IMR-90 (cell line): Measurements from ENCODE around the gene PIN4. TPM values are rescaled to one million over a fixed set of nuclear protein-coding genes. Genes with fewer than 3 reads are reported as not detected.

ENCODE experiments used
- ATAC-seq: fragments of 200-7000 bp; cut with Tn5 transposase; 2 replicates; pipeline ENCODE4 v1.9.1; 2020; ENCODE audit warnings: low read depth, mild to moderate bottlenecking, moderate library complexity
- BruUV-seq: library from RNA; stranded (reverse); fragments of 400-500 nt; replicated peaks from 2 replicates; lab custom pipeline; 2021; lab: Mats Ljungman, UMichigan
- CTCF ChIA-PET: fragments of 300-600 bp; formaldehyde crosslinking; extraction: SDS; loops from one replicate; lab custom pipeline; 2021; ENCODE audit warnings: antibody characterized with exemption; lab: Yijun Ruan, JAX
- POLR2A ChIA-PET: fragments of 300-600 bp; sonication (Branson Sonifier 250); formaldehyde crosslinking; loops from one replicate; lab custom pipeline; 2022; ENCODE audit warnings: antibody characterized with exemption; ENCODE audit not compliant: unreplicated experiment; lab: Charles Lee
- DNase-seq: peaks from one replicate; pipeline ENCODE4 v3.0.0; 2013
- H2AFZ ChIP-seq: replicated peaks from 2 replicates; pipeline ENCODE3; 2013; ENCODE audit warnings: low read length, mild to moderate bottlenecking; ENCODE audit not compliant: poor library complexity
- H2AK5ac ChIP-seq: 2 replicates; pipeline ENCODE4 v1.6.1; 2013; ENCODE audit warnings: low read depth, low read length, inconsistent platforms
- H2AK9ac ChIP-seq: replicated peaks from 2 replicates; pipeline ENCODE3; 2013; ENCODE audit warnings: mild to moderate bottlenecking, low read depth, low read length, moderate library complexity; ENCODE audit not compliant: poor library complexity
- H2BK120ac ChIP-seq: 2 replicates; pipeline ENCODE4 v1.6.1; 2013; ENCODE audit warnings: low read depth, low read length, inconsistent platforms
- H2BK15ac ChIP-seq: 3 replicates; pipeline ENCODE4 v1.6.1; 2013; ENCODE audit warnings: low read depth, low read length, inconsistent platforms
- H2BK20ac ChIP-seq: 2 replicates; pipeline ENCODE4 v1.6.1; 2013; ENCODE audit warnings: low read depth, mild to moderate bottlenecking, inconsistent platforms, low read length, moderate library complexity
- H2BK5ac ChIP-seq: 2 replicates; pipeline ENCODE4 v1.6.1; 2013; ENCODE audit warnings: mild to moderate bottlenecking, low read depth, low read length, inconsistent platforms; ENCODE audit not compliant: poor library complexity, severe bottlenecking
- H3K14ac ChIP-seq: replicated peaks from 2 replicates; pipeline ENCODE4 v1.6.1; 2013; ENCODE audit warnings: low read depth, low read length, inconsistent platforms
- H3K18ac ChIP-seq: 2 replicates; pipeline ENCODE4 v1.6.1; 2013; ENCODE audit warnings: low read depth, low read length, control low read depth
- H3K23ac ChIP-seq: 2 replicates; pipeline ENCODE4 v1.6.1; 2013; ENCODE audit warnings: low read depth, low read length, inconsistent platforms
- H3K27ac ChIP-seq: 2 replicates; pipeline ENCODE4 v1.5.1; 2013; ENCODE audit warnings: mild to moderate bottlenecking, control low read depth, low read length; ENCODE audit not compliant: insufficient read depth
- H3K27me3 ChIP-seq: 2 replicates; pipeline ENCODE4 v1.6.1; 2013; ENCODE audit warnings: low read length; ENCODE audit not compliant: control insufficient read depth, insufficient read depth
- H3K36me3 ChIP-seq: 2 replicates; pipeline ENCODE4 v1.6.1; 2013; ENCODE audit warnings: low read length, mixed read lengths; ENCODE audit not compliant: control insufficient read depth, insufficient read depth
- H3K4ac ChIP-seq: 2 replicates; pipeline ENCODE4 v1.6.1; 2013; ENCODE audit warnings: low read depth, low read length, inconsistent platforms
- H3K4me1 ChIP-seq: 2 replicates; pipeline ENCODE4 v1.6.1; 2013; ENCODE audit warnings: low read length, mixed read lengths; ENCODE audit not compliant: control insufficient read depth, insufficient read depth
- H3K4me2 ChIP-seq: 2 replicates; pipeline ENCODE4 v1.6.1; 2013; ENCODE audit warnings: low read depth, mild to moderate bottlenecking, control low read depth, low read length, moderate library complexity
- H3K4me3 ChIP-seq: 2 replicates; pipeline ENCODE4 v1.5.1; 2013; ENCODE audit warnings: low read depth, mild to moderate bottlenecking, control low read depth, low read length, moderate library complexity; ENCODE audit not compliant: insufficient read depth
- H3K56ac ChIP-seq: 2 replicates; pipeline ENCODE4 v1.6.1; 2013; ENCODE audit warnings: low read length, inconsistent platforms; ENCODE audit not compliant: insufficient read depth; ENCODE audit errors: extremely low read depth
- H3K79me1 ChIP-seq, 2 experiments: 2 replicates each; pipeline ENCODE4 v1.6.1; 2013; ENCODE audit warnings: low read length in 2 of 2, inconsistent platforms in 1 of 2, low read depth in 1 of 2
- H3K9ac ChIP-seq: 2 replicates; pipeline ENCODE4 v1.6.1; 2013; ENCODE audit warnings: low read depth, low read length, control low read depth
- H3K9me1 ChIP-seq: 2 replicates; pipeline ENCODE4 v1.6.1; 2013; ENCODE audit warnings: low read length, inconsistent platforms; ENCODE audit not compliant: insufficient read depth
- H3K9me3 ChIP-seq: 2 replicates; pipeline ENCODE4 v1.6.1; 2013; ENCODE audit warnings: low read length; ENCODE audit not compliant: control insufficient read depth, insufficient read depth
- H4K20me1 ChIP-seq: 2 replicates; pipeline ENCODE4 v1.6.1; 2013; ENCODE audit warnings: low read length, inconsistent platforms; ENCODE audit not compliant: insufficient read depth
- H4K5ac ChIP-seq: 2 replicates; pipeline ENCODE4 v1.6.1; 2013; ENCODE audit warnings: mild to moderate bottlenecking, low read depth, low read length, control low read depth
- H4K8ac ChIP-seq, 2 experiments: 2 replicates each; pipeline ENCODE4 v1.6.1; 2013; ENCODE audit warnings: low read depth in 2 of 2, low read length in 2 of 2, control low read depth in 1 of 2, inconsistent platforms in 1 of 2
- H4K91ac ChIP-seq: 2 replicates; pipeline ENCODE4 v1.6.1; 2013; ENCODE audit warnings: low read depth, low read length, inconsistent platforms; ENCODE audit not compliant: insufficient read depth
- BHLHE40 ChIP-seq: fragments of 150-350 bp; IDR thresholded peaks from 2 replicates; pipeline ENCODE4 v1.6.1; 2016; ENCODE audit warnings: mild to moderate bottlenecking, low read depth, low read length
- CEBPB ChIP-seq: IDR thresholded peaks from 2 replicates; pipeline ENCODE4 v1.6.1; 2012; ENCODE audit warnings: low read depth, low read length, improper control_type of control experiment
- CHD1 ChIP-seq: IDR thresholded peaks from 2 replicates; pipeline ENCODE4 v1.6.1; 2012; ENCODE audit warnings: low read depth, low read length, improper control_type of control experiment
- CTCF ChIP-seq: conservative IDR thresholded peaks from 2 replicates; pipeline ENCODE4 v1.5.1; 2012; ENCODE audit warnings: mild to moderate bottlenecking, low read depth, low read length, improper control_type of control experiment
- ELK1 ChIP-seq: fragments of 150-350 bp; IDR thresholded peaks from 2 replicates; pipeline ENCODE4 v1.6.1; 2016; ENCODE audit warnings: low read depth, mild to moderate bottlenecking, low read length, moderate library complexity, borderline replicate concordance
- MAZ ChIP-seq: IDR thresholded peaks from 2 replicates; pipeline ENCODE4 v1.6.1; 2012; ENCODE audit warnings: low read depth, mild to moderate bottlenecking, low read length, improper control_type of control experiment, moderate library complexity, borderline replicate concordance
- MXI1 ChIP-seq: IDR thresholded peaks from 2 replicates; pipeline ENCODE4 v1.6.1; 2012; ENCODE audit warnings: low read depth, mild to moderate bottlenecking, low read length, moderate library complexity, borderline replicate concordance
- POLR2A ChIP-seq: IDR thresholded peaks from 2 replicates; pipeline ENCODE4 v1.6.1; 2012; ENCODE audit warnings: mild to moderate bottlenecking, low read depth, low read length
- RAD21 ChIP-seq: IDR thresholded peaks from 2 replicates; pipeline ENCODE4 v1.6.1; 2012; ENCODE audit warnings: low read length, improper control_type of control experiment
- RCOR1 ChIP-seq: IDR thresholded peaks from 2 replicates; pipeline ENCODE4 v1.6.1; 2012; ENCODE audit warnings: mild to moderate bottlenecking, low read length, improper control_type of control experiment; ENCODE audit not compliant: insufficient replicate concordance
- RFX5 ChIP-seq: IDR thresholded peaks from 2 replicates; pipeline ENCODE4 v1.8.0; 2012; ENCODE audit warnings: low read depth, mild to moderate bottlenecking, low read length, moderate library complexity
- USF2 ChIP-seq: fragments of 150-350 bp; IDR thresholded peaks from 2 replicates; pipeline ENCODE4 v1.6.1; 2017; ENCODE audit warnings: mild to moderate bottlenecking, antibody characterized with exemption, low read length, low read depth
- WGBS, 2 experiments: methylation state at CpG; one replicate each; pipeline versions ENCODE4 v1.1.5 to v1.1.7; 2013; ENCODE audit warnings: missing lambda C conversion rate in 2 of 2; ENCODE audit not compliant: insufficient read length in 1 of 2; ENCODE audit errors: extremely low coverage in 2 of 2; 5-methylcytosine and 5-hydroxymethylcytosine counted together
- dilution Hi-C: fragments of 300-500 bp; cut with HindIII; formaldehyde crosslinking; loops from one replicate; pipeline ENCODE4 v1.14.3; 2018; ENCODE audit warnings: low sequenced_read_pairs; ENCODE audit not compliant: unreplicated experiment
- in situ Hi-C: fragments of 300-500 bp; cut with MboI; formaldehyde crosslinking; loops from 3 replicates; pipeline ENCODE4 v1.14.3; 2019; ENCODE audit warnings: low sequenced_read_pairs, inconsistent platforms, mixed read lengths
- intact Hi-C: fragments of 100-400 bp; cut with micrococcal nuclease; formaldehyde crosslinking; loops from 2 replicates; pipeline ENCODE4 v1.10.0; 2022
- polyA plus RNA-seq, 3 experiments: library from polyadenylated mRNA; depleted of rRNA; stranded (reverse); fragments of >200 nt; gene quantifications; 2 replicates each; pipeline ENCODE4 v1.2.3, GENCODE V29; 2012; ENCODE audit warnings: low replicate concordance in 1 of 3
- total RNA-seq: library from RNA; depleted of rRNA; stranded (reverse); fragments of >200 nt; gene quantifications from 2 replicates; pipeline ENCODE4 v1.2.3, GENCODE V29; 2012

PIN4 gene
- total and polyA plus RNA-seq, 2 of the 4 experiments (the other 2 are of a cell fraction): 2.2 to 18.2 TPM

- Histone ChIP-seq H2AK9ac (no peak overlapping the region), H3K79me1 (no peaks in the 10 kb centered on the region), H4K20me1 (no peaks in the 10 kb centered on the region; the same call in 1 of the 2 replicates), H2AFZ (no peak overlapping the region), H3K4me2 (no peak overlapping the region), H3K9me3 (peaks cover 3% of the 10 kb centered on the region; the same call in 1 of the 2 replicates), H2BK5ac (no peak overlapping the region), H4K8ac (no peak overlapping the region), H3K18ac (no peak overlapping the region), H2BK15ac (no peak overlapping the region), H3K27me3 (peaks cover 63% of the 10 kb centered on the region), H2AK5ac (no peak overlapping the region), H3K36me3 (no peaks in the 10 kb centered on the region), H3K4ac (no peak overlapping the region), H3K14ac (no peak overlapping the region), H2BK20ac (no peak overlapping the region), H3K56ac (no peak overlapping the region), H3K4me1 (no peaks in the 10 kb centered on the region), H4K91ac (no peak overlapping the region), H3K27ac (no peak overlapping the region), H4K5ac (no peak overlapping the region), H3K23ac (no peak overlapping the region), H3K9me1 (no peaks in the 10 kb centered on the region), H2BK120ac (no peak overlapping the region), H3K9ac (no peak overlapping the region), H3K4me3 (no peak overlapping the region)
- CTCF ChIA-PET: no interaction called here
- no peak for ATAC-seq
- no TSS peak for BruUV-seq
- in situ Hi-C loops: no loop called here
- no CpG with 5 or more reads among the region's 4 CpGs for WGBS, 2 experiments
- intact Hi-C loops: no loop called here
- POLR2A ChIA-PET: no interaction called here
- no peak for DNase-seq
- dilution Hi-C loops: no loop called here
- TF ChIP-seq ELK1: no peak
- TF ChIP-seq RCOR1: no peak
- no peak for TF ChIP-seq RFX5
- TF ChIP-seq BHLHE40: no peak
- no peak for TF ChIP-seq CTCF
- no peak for TF ChIP-seq MXI1
- no peak for TF ChIP-seq CEBPB
- TF ChIP-seq CHD1: no peak
- no peak for TF ChIP-seq RAD21
- no peak for TF ChIP-seq USF2
- TF ChIP-seq MAZ: no peak
- no peak for TF ChIP-seq POLR2A
Measured at GRCh38 chrX:72141372-72142004, 40.1 kb upstream of the PIN4 start.
